Measurements from ENCODE around the gene TDRD5. TPM values are rescaled to one million over a fixed set of nuclear protein-coding genes. Genes with fewer than 3 reads are reported as not detected.

TDRD5 gene, protein sequence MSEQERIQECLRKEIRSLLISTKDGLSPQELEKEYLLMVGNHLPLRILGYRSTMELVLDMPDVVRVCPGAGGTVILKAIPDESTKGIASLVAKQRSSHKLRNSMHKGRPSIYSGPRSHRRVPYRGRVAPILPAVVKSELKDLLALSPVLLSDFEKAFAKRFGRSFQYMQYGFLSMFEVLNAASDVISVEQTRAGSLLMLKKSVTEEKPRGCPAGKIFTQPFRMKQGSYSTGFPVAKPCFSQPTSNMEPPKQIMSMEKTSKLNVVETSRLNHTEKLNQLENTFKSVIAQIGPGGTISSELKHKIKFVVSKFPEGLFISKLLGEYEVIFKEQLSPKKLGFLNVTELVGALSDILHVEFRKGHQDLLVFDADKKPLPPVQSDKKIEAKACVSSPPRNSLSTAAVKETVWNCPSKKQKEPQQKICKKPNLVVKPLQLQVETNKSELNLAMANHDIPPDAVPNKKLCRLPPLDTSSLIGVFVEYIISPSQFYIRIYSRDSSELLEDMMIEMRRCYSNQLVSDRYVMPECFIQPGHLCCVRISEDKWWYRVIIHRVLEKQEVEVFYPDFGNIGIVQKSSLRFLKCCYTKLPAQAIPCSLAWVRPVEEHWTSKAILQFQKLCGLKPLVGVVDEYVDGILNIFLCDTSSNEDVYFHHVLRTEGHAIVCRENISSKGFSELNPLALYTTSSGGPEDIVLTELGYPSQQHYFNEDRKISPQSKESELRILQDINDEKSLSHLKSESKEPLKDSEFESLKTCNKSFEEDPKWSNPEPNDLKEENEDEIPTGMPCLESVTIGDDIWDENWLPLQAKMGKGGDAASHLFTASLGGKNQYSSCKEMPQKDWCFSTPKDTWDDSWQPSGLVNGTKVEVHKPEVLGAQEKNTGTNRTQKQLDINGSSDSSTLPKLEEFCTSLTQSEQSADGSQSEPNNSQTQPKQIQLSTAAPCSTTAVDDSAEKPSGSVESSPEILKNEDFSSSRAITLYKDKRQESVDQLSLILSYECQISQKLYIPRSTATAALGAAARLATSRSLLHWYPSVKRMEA
- total RNA-seq (2022; extraction: Qiagen RNA extraction): 0.03 to 0.06 TPM (median 0.05 TPM) in 4 of 5 replicates, not detected in the other

DNA sequence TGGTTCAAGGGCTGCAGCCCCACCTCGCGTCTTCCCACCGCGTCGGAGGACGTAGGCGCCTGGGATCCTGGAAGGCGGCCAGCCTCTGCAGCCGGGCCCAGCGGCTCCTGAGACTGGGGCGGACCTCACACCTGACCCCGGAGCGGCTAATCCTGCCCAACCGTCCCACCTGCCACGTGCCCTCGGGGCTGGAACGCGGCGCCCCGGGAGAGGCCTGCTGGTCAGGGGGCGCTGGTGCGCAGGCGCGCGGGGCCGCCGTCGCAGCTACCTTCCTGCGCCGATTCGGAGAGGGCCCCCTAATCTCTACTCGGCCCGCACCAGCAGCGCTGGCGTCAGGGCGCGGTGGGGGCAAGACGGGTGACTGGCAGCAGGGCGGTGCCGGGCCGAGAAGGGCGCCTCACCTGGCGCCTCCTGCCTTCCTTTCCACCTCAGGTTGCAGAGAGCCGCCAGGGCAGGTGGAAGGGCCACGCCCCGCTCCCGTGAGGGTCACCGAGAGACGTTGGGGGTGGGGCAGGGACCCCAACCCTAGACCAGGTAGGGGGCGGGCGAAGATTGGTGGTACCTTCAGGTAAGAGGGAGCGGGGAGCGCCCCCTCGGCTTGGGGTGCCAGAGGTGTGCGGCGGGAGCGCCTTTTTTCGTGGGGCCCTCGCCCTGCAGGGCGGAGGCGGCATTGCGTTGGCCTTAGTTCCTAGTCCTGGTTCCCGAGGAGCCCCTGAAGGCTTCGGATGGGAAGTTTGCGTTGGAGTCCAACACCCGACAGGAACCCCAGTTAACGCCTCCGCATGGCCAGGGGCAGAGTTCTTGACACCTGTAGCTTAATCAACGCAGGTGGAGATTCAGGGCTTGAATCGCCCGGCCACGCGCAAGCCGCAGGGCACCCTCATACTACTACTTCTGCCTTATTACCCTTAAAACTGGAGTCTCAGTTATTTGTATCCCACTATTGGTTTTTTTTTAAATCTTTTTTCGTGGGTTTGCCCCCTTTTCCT, at the start of gene TDRD5:
TSS of gene TDRD5 (plus strand) at position 241 of the 989 bp plus-strand sequence. CDS start 784 bp downstream, outside the sequence.

GRCh38 chr1:179575497-179576314, 15.9 kb upstream of the TDRD5 start, which contains the start of gene NPHS2:
NPHS2 (minus strand) TSS chr1:179575948; CDS start chr1:179575864, 84 bp downstream.

Other genes with a start within 250 kb of the TDRD5 start
- gene AXDND1, start 225.9 kb upstream of the TDRD5 start, total RNA-seq (2022; extraction: Qiagen RNA extraction): 0.18 to 0.39 TPM (median 0.32 TPM) in 5 replicates
- not detected in 5 replicates for gene NPHS2, start 15.9 kb upstream of the TDRD5 start, total RNA-seq (2022; extraction: Qiagen RNA extraction)
- 0.02 to 0.04 TPM (median 0.02 TPM) in 3 of 5 replicates, not detected in the others for gene FAM163A, start 151.5 kb downstream of the TDRD5 start, total RNA-seq (2022; extraction: Qiagen RNA extraction)